Measurements from ENCODE around the gene DNAH2. TPM values are rescaled to one million over a fixed set of nuclear protein-coding genes. Genes with fewer than 3 reads are reported as not detected.

The DNAH2 gene
- total and polyA plus RNA-seq, 2 of the 13 experiments (the other 11 are each of a cell fraction or from before 2014, with no cell fraction given), result not detected

GRCh38 chr17:7843536-7844291 is 126.2 kb downstream of the DNAH2 start:
- POLR2A ChIA-PET, result interaction anchor here (1.3 to 6.4 kb wide), 6 partner anchors 10 to 440 kb away, joined by 3 to 159 read pairs (median 6); partner anchors contain the start of genes CNTROB, CYB5D1, KDM6B and NAA38
- FAIRE-seq (no peak), DNase-seq (ENCODE audit: low spot score) (peak; percentile 85), ATAC-seq (peak; percentile 50)
- intact Hi-C loops (cut with micrococcal nuclease; ENCODE audit: unreplicated experiment) (loop anchor here (5.0 kb wide), 1 partner anchor 199 kb away; no protein-coding TSS in a partner anchor), in situ Hi-C loops (cut with HindIII; ENCODE audit: extremely low pct_ligation_motif_present, low pct_unique_long_range_greater_than_20kb) (loop anchor here (10.0 kb wide), 1 partner anchor 269 kb away; the partner anchor contains the start of gene CD68)
- Histone ChIP-seq H3K9me3 (ENCODE audit: low read length) (no peaks in the 10 kb centered on the region), H2AFZ (ENCODE audit: low read length) (no peak overlapping the region), H3K4me3 (replicated peaks in 1 of 3; ENCODE audit: insufficient read depth in 1 of 3, low read depth in 2 of 3, low read length in 3 of 3) (peak overlapping the region; percentile 83 to 95 (median 86)), H3K4me2 (ENCODE audit: low read depth, low read length) (peak overlapping the region; percentile 99), H3K27ac (ENCODE audit: extremely low read length, insufficient read depth, low read length) (peak overlapping the region; percentile 97), H3K4me1 (ENCODE audit: insufficient read depth, low read length) (peaks cover 36% of the 10 kb centered on the region), H3K79me2 (ENCODE audit: insufficient read depth, low read length) (peaks cover 50% of the 10 kb centered on the region), H3K9ac (ENCODE audit: insufficient read depth, low read depth, low read length) (peak overlapping the region; percentile 96), H3K27me3 (ENCODE audit: control insufficient read depth in 1 of 2, insufficient read depth in 2 of 2, low read length in 2 of 2) (peaks cover 0 to 3% of the 10 kb centered on the region in 2 experiments; a peak in 1 of 5 replicates), H3K36me3 (replicated peaks in 1 of 2; ENCODE audit: control insufficient read depth in 1 of 2, insufficient read depth in 2 of 2, low read length in 2 of 2) (peaks cover 19 to 22% of the 10 kb centered on the region in 2 experiments; a peak in 4 of 5 replicates), H4K20me1 (ENCODE audit: insufficient read depth, low read length) (peaks cover 26% of the 10 kb centered on the region)
- CTCF ChIA-PET (ENCODE audit: low intra/inter-chr PET ratio, low total read pairs), result no interaction called here
- WGBS (ENCODE audit: low lambda C conversion rate), result 1% methylated on average over 49 of the region's 61 CpGs
- BruUV-seq (replicated peaks), result no TSS peak
- TF ChIP-seq ZNF550 (CRISPR knock-in tag; IDR thresholded peaks at IDR 0.05; ENCODE audit: borderline replicate concordance) (no peak), ZFP36 (IDR thresholded peaks at IDR 0.05; ENCODE audit: borderline replicate concordance, low read depth, low read length, partially characterized antibody) (no peak), SYNCRIP (IDR thresholded peaks at IDR 0.05; ENCODE audit: insufficient read depth, low read depth, low read length) (no peak), ZMYM3 (CRISPR knock-in tag; IDR thresholded peaks at IDR 0.05) (no peak), HNRNPK (IDR thresholded peaks at IDR 0.05; ENCODE audit: low read depth, low read length, poor library complexity, severe bottlenecking) (peak; percentile 88), ZFP82 (CRISPR knock-in tag; IDR thresholded peaks at IDR 0.05; ENCODE audit: borderline replicate concordance) (no peak), AGO2 (optimal IDR thresholded peaks at IDR 0.05; ENCODE audit: low read depth, low read length) (no peak), ZNF773 (CRISPR knock-in tag; IDR thresholded peaks at IDR 0.05; ENCODE audit: borderline replicate concordance) (no peak), ADNP (CRISPR knock-in tag; IDR thresholded peaks at IDR 0.05) (no peak), RELA (CRISPR knock-in tag; IDR thresholded peaks at IDR 0.05) (no peak), ZNF260 (CRISPR knock-in tag; IDR thresholded peaks at IDR 0.05; ENCODE audit: borderline replicate concordance, low read depth) (0 out of 2 replicates have a peak, but pooled peaks have one; percentile 50), ELF4 (CRISPR knock-in tag; IDR thresholded peaks at IDR 0.05; ENCODE audit: borderline replicate concordance) (no peak), ZMYM4 (CRISPR knock-in tag; IDR thresholded peaks at IDR 0.05) (peak; percentile 42; the same call in 1 of the 2 replicates), HNF4G (IDR thresholded peaks at IDR 0.05; ENCODE audit: borderline replicate concordance, low read depth, low read length) (peak; percentile 85), HNF4G (CRISPR knock-in tag; IDR thresholded peaks at IDR 0.05; ENCODE audit: borderline replicate concordance, low read depth) (no peak), MATR3 (CRISPR knock-in tag; IDR thresholded peaks at IDR 0.05) (no peak), NFKB2 (CRISPR knock-in tag; IDR thresholded peaks at IDR 0.05; ENCODE audit: borderline replicate concordance) (no peak), NPAS2 (CRISPR knock-in tag; IDR thresholded peaks at IDR 0.05; ENCODE audit: borderline replicate concordance) (no peak), ZFP62 (CRISPR knock-in tag; IDR thresholded peaks at IDR 0.05) (no peak), ZNF563 (CRISPR knock-in tag; IDR thresholded peaks at IDR 0.05) (no peak), ZUFSP (CRISPR knock-in tag; IDR thresholded peaks at IDR 0.05; ENCODE audit: borderline replicate concordance) (no peak)
- TF ChIP-seq, protein P1, sequence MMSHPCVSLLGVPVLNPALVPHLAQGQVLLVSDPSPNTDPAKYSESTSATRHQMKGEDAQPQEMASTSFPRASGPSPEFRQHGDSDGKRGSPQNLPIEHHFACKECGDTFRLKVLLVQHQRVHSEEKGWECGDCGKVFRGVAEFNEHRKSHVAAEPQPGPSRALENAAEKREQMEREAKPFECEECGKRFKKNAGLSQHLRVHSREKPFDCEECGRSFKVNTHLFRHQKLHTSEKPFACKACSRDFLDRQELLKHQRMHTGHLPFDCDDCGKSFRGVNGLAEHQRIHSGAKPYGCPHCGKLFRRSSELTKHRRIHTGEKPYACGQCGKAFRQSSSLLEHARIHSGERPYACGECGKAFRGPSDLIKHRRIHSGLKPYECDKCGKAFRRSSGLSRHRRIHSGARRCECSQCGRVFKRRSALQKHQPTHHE (CRISPR knock-in tag; IDR thresholded peaks at IDR 0.05; ENCODE audit: borderline replicate concordance), result no peak
